GM13977 (cell line): ENCODE data around the gene ERMP1.

Experiments
- DNase-seq: peaks from one replicate; pipeline ENCODE4 v3.0.0; 2012; ENCODE audit warnings: low spot score
- CTCF ChIP-seq: IDR thresholded peaks from 2 replicates; pipeline ENCODE4 v1.5.1; 2012; ENCODE audit warnings: mild to moderate bottlenecking, control low read depth; ENCODE audit not compliant: insufficient read depth; ENCODE audit errors: extremely low read depth, missing control alignments
- in situ Hi-C: fragments of 300-500 bp; cut with MboI; formaldehyde crosslinking; loops from one replicate; pipeline ENCODE4 v1.12.0; 2022; ENCODE audit warnings: low sequenced_read_pairs, low pct_unique_long_range_greater_than_20kb, mixed read lengths, inconsistent platforms; ENCODE audit not compliant: unreplicated experiment

The ERMP1 gene

GRCh38 chr9:5790923-5791322 lies 42.0 kb downstream of the ERMP1 start:
- DNase-seq = no peak
- in situ Hi-C loops = no loop called here
- TF ChIP-seq CTCF = no peak

DNA sequence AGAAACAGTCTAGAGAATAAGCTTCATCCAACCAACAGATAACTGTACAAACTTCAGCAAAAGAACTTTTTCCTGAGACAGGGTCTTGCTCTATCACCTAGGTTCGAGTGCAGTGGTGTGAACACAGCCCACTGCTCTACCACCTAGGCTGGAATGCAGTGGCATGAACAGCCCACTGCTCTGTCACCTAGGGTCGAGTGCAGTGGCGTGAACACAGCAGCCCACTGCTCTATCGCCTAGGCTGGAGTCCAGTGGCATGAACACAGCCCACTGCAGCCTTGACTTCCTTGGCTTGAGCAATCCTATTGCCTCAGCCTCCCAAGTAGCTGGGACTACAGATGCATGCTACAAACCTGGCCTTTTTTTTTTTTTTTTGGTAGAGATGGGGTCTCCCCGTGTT lies 43.4 kb downstream of the ERMP1 start:
- in situ Hi-C loops = no loop called here

DNA sequence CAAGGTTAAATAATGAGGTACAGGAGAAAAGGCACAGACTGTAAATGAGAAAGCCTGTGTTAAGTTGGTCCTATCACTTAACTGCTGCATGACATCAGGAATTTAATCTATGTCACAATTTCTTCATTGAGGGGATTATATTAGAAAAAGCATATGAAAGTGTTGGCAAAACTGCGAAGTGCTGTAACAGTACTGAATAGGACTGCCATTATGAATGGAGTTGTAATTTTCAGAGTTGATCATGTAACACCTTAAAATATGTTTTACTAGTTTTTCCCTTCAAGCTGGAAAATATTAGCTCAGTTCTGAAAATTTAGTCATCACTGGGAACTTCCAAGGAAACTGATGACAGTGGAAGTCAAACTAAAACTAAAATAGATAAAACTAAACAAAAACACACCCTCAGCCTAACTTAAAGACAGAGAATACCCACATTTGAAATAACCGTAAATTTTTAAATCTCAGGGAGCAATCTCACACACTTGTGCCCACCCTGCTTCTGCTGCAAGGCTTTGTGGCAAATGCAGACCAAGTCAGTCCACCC lies 45.1 kb downstream of the ERMP1 start:
- in situ Hi-C loops = no loop called here
- no peak for DNase-seq
- no peak for TF ChIP-seq CTCF

More for the DNA sequence above, 43.4 kb downstream of the ERMP1 start:
- TF ChIP-seq CTCF = no peak
- DNase-seq = no peak

DNA sequence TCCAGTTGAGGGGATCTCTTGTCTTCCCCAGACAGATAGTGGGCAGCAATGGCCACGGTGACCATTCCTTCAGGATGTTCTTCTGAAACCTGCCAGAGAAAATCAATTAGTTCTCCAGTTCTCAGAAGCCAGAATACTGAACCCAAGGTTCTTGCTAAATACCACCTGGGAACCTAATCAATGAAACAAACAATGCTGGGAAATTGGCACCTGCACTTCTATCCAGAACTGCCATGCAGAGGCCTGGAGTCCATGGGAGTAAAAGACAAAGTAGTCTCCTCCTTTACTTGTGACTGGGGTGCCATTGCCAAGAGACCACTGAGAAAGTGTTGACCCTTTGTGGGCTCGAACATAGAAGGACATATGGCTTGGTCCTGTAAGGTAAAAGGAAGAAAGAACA lies 45.7 kb downstream of the ERMP1 start:
- no peak for TF ChIP-seq CTCF
- no peak for DNase-seq
- in situ Hi-C loops = no loop called here

DNA sequence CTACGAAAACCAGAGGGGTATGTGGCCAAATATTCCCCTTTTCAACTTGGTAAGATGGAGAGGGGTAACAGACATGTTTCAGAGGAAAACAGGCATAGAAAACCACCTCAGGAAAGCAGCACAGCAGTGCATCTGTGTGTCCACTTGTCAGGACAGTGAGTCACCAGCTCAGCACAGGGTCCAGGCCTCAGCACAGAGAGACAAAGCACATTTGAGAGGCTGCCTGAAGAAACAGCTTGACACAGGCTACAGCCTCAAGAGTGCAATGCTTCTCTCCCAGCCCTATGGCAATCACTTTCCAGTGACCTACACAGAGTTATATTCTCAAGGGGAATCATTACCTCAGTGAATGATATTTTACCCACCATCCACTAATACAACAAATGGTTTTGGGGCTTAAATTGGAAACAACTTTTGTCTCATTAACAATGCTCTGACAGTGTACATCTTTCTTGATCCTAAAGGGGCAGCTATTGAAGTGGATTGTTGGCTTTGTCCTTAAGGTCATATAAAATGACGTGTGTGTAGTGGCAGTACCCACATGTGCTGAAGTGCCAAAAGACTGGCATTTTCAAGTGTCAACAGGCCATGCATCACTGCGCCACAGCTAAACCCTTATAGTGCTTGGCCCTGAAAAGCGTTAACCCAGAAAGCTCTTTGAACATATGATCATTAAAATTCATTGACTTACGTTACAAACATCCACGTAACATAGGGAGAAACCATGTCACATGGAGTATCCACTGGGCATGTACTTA lies 46.4 kb downstream of the ERMP1 start:
- no peak for TF ChIP-seq CTCF
- in situ Hi-C loops = no loop called here
- DNase-seq = no peak

GRCh38 chr9:5784526-5785315 lies 48.2 kb downstream of the ERMP1 start:
- DNase-seq = no peak
- in situ Hi-C loops = no loop called here
- no peak for TF ChIP-seq CTCF
